Measurements from ENCODE around the gene CPXM2.

CPXM2 gene

DNA sequence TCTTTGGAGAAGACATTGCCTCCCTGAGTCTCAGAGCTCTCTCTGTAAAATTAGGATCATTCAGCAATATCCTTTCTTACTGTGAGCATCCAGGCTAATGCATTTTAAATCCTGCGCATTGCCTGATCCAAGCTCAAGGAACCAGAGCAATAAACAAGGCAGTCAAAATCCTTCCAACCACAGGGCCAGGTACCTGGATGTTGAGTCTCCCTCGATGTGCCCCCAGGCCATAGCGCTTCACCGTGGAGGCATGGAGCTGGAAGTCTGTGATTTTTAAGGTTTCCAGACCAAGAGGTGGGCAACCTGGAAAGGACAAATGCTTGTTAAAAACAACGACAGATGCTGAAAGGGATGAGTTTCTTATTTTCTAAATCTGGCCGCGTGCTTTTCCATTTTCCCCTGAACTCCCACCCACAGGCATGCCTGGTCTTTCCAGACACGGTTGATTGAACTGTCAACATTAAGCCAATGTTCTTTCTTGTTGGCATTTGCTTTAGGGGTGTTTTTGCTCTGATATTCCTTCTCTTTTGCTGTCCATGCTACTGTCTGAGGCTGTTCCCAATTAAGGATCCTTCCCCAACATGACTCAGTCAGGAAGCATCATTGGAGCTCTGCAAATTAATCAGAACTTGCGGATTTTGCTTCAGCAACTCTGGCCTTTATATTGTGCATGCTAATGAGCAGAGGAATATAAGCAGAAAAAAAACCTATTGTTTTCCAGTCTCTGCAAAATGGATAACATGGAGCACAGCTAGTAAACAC is 29.0 kb downstream of the CPXM2 start:
- TF ChIP-seq SPI1 (IDR thresholded peaks at IDR 0.05; ENCODE audit: borderline replicate concordance, low read depth) (no peak), POLR2AphosphoS5 (IDR thresholded peaks at IDR 0.05; ENCODE audit: low read depth) (no peak), GABPA (IDR thresholded peaks at IDR 0.05; ENCODE audit: low read depth) (no peak), REST (IDR thresholded peaks at IDR 0.05; ENCODE audit: insufficient replicate concordance, low read depth) (no peak)
- TF ChIP-seq, protein P1, sequence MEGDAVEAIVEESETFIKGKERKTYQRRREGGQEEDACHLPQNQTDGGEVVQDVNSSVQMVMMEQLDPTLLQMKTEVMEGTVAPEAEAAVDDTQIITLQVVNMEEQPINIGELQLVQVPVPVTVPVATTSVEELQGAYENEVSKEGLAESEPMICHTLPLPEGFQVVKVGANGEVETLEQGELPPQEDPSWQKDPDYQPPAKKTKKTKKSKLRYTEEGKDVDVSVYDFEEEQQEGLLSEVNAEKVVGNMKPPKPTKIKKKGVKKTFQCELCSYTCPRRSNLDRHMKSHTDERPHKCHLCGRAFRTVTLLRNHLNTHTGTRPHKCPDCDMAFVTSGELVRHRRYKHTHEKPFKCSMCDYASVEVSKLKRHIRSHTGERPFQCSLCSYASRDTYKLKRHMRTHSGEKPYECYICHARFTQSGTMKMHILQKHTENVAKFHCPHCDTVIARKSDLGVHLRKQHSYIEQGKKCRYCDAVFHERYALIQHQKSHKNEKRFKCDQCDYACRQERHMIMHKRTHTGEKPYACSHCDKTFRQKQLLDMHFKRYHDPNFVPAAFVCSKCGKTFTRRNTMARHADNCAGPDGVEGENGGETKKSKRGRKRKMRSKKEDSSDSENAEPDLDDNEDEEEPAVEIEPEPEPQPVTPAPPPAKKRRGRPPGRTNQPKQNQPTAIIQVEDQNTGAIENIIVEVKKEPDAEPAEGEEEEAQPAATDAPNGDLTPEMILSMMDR (IDR thresholded peaks at IDR 0.05; ENCODE audit: insufficient read depth, low read length) = no peak
- no peak for DNase-seq (ENCODE audit: low read depth in 1 of 2, low spot score in 1 of 2)
- Histone ChIP-seq H3K27ac (replicated peaks) (no peak overlapping the region), H3K27me3 (ENCODE audit: insufficient read depth, poor library complexity, severe bottlenecking) (no peaks in the 10 kb centered on the region), H3K4me3 (replicated peaks; ENCODE audit: insufficient read depth, low read length) (no peak overlapping the region)

DNA sequence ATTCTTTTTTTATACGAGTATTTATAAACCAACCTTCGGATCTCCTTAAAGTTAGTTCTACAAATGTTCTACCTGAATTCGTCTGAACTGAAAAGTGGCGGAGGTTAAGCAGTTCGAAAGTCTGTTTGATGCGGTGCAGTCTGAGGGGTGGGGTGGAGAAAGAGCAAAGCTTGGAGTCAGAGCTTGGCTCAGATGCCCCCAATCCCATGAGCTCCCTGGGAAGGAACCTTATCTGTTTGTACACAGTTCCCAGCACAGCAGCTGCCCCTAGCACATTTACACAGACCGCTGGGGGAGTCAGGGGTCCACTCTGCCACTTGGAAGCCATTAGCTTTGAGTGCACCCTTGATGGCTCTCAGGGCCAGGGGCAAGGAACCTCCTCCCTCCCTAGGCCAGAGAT is 30.8 kb downstream of the CPXM2 start:
- Histone ChIP-seq H3K4me3 (replicated peaks; ENCODE audit: insufficient read depth, low read length) (no peak overlapping the region), H3K27ac (replicated peaks) (no peak overlapping the region), H3K27me3 (ENCODE audit: insufficient read depth, poor library complexity, severe bottlenecking) (no peaks in the 10 kb centered on the region)
- DNase-seq (ENCODE audit: low read depth in 1 of 2, low spot score in 1 of 2) = no peak
- TF ChIP-seq SPI1 (IDR thresholded peaks at IDR 0.05; ENCODE audit: borderline replicate concordance, low read depth) = no peak
- TF ChIP-seq REST (IDR thresholded peaks at IDR 0.05; ENCODE audit: insufficient replicate concordance, low read depth) = no peak
- TF ChIP-seq GABPA (IDR thresholded peaks at IDR 0.05; ENCODE audit: low read depth) = no peak
- no peak for TF ChIP-seq POLR2AphosphoS5 (IDR thresholded peaks at IDR 0.05; ENCODE audit: low read depth)

GRCh38 chr10:123860209-123860608 is 31.4 kb downstream of the CPXM2 start:
- DNase-seq (ENCODE audit: low read depth in 1 of 2, low spot score in 1 of 2) = no peak
- no peak for TF ChIP-seq GABPA (IDR thresholded peaks at IDR 0.05; ENCODE audit: low read depth)
- no peak for TF ChIP-seq POLR2AphosphoS5 (IDR thresholded peaks at IDR 0.05; ENCODE audit: low read depth)
- no peak for TF ChIP-seq REST (IDR thresholded peaks at IDR 0.05; ENCODE audit: insufficient replicate concordance, low read depth)
- TF ChIP-seq SPI1 (IDR thresholded peaks at IDR 0.05; ENCODE audit: borderline replicate concordance, low read depth) = no peak
- TF ChIP-seq, protein P1 (IDR thresholded peaks at IDR 0.05; ENCODE audit: insufficient read depth, low read length) = no peak

More at GRCh38 chr10:123860209-123860608, 31.4 kb downstream of the CPXM2 start:
- no peak overlapping the region for H3K27ac ChIP-seq (replicated peaks)
- H3K4me3 ChIP-seq (replicated peaks; ENCODE audit: insufficient read depth, low read length) = no peak overlapping the region
- no peaks in the 10 kb centered on the region for H3K27me3 ChIP-seq (ENCODE audit: insufficient read depth, poor library complexity, severe bottlenecking)
